Subcutaneous preadipocyte (primary cell): ENCODE results near the gene PAIP1. TPM values are rescaled to one million over a fixed set of nuclear protein-coding genes. Genes with fewer than 3 reads are reported as not detected.

Experiments
- total RNA-seq: library from RNA; depleted of rRNA; stranded (reverse); fragments of >200 nt; gene quantifications from 2 replicates; pipeline ENCODE4 v1.2.3, GENCODE V29; 2012

The PAIP1 gene, protein sequence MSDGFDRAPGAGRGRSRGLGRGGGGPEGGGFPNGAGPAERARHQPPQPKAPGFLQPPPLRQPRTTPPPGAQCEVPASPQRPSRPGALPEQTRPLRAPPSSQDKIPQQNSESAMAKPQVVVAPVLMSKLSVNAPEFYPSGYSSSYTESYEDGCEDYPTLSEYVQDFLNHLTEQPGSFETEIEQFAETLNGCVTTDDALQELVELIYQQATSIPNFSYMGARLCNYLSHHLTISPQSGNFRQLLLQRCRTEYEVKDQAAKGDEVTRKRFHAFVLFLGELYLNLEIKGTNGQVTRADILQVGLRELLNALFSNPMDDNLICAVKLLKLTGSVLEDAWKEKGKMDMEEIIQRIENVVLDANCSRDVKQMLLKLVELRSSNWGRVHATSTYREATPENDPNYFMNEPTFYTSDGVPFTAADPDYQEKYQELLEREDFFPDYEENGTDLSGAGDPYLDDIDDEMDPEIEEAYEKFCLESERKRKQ
- 58.8 and 71.9 TPM in 2 replicates for total RNA-seq

DNA sequence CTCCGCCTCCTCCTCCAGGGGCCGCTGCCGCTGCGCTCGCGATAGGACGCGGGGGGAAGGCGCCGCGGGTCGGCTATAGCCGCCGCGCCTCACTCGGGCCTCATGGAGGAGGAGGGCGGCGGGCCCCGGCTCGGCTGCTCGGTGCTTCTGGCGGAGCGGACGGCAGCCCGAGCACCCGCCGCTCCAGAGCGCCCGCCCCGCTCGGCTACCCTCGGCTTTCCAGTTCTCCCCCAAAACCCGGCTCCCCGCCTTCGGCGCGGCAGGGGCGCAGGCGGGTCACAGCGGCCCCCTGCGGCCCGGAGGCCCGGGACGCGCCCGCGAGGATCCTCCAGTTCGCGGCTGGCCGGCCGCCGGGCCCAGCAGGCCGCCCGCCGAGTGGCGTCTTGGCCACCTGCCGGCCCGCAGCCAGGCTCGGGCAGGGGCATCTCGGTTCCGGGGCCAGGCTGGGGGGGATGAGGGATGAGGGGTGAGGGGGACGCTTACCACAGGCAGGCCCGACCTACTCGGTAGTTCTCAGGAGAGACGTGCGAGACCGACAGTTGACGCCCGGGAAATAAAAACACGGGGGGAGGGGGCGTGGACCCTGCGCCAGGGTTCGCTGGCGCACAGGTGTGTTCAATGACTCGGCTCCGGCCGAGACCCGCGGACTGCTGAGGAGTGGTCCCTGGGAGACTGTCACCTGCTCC lies at the start of gene PAIP1:
PAIP1 (minus strand) TSS at position 221 of the 686 bp plus-strand sequence. CDS start 231 bp downstream, outside the sequence.

DNA sequence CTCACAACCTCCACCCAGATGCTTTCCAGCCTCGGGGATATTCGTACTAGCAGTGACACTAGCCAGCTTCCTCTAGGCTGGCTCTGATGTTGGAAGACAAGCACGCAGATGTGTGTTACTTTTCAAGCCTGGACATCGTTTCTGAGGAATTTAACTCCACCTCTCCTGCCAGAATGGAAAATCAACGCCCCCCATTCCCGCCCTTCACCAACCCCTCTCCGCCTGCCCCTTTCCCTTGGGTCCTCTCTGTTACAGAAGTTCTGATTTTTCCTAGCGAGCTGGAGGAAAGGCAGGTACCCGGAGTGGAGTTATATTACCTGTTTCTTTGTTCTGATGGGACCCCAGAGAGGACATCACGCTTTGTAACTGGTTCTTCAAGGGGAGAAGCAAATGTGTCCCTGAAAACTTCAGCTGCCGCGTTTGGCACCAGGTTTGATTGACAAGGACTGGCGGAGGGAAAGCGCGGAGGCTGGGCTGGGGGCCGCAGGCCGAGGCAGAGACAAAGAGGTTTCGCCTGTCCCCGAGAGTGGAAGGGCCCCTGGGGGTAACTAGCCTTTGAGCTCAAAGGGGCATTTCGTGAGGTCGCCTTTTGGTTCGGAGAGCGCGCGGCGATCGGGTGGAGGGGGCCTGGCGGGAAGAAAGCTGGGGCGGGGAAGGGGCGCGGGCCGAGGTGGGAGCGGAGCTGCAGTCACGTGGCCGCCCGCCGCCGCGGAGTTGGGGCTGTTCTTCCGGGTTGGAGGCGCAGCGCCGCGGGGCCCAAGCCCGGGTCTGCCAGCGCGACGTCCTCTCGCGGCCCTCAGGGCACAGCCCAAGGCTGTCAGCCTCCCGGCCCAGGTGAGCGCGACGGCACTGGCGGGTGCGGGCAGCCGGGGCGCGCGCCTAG lies 45.8 kb upstream of the PAIP1 start, which contains the start of gene NNT:
NNT (plus strand) TSS at position 720 of the 883 bp plus-strand sequence. CDS start 6,016 bp downstream, outside the sequence.

DNA sequence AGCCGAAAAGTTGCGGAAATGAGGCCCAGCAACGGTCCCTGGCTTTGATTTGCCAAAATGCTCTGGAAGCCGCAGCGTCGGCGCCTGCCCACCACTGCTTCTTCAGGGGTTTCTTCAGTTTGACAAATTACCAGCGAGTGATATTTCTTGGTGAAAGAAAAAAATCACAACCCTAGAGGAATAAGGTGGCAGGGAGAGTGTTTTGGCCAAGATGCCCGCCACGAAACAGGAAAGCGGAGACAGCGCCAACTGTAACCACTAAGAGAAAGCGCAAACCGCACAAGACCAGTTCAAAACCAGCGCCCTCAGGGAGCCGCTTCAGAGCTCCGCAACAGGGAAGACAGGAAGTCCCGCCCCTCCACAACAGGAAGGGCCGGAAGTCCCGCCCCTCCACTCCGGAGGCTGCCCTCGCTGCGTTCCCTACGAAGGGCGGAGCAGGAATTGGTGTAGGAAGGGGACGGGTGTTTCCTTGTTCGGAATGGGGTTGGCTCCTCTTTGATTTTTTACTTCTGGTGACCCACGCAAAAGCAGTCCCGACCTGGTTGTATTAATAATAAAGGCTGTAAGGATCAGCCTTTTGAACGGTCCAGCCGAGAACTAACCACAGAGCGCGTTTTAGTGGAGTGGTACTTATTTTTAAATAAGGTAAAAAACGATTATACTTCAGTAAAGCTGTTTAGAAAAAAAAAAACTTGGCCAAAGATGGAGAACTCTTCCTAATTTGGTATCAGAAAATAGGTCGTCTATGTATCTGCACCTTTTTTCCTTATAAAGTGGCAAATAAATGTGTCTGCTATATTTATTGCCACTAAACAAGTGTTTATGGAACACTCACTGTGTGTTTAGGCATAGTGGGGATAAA lies 41.8 kb downstream of the PAIP1 start, which contains the start of gene C5orf34:
C5orf34 (minus strand) TSS at position 333 of the 862 bp plus-strand sequence. CDS start 5,809 bp downstream, outside the sequence.

DNA sequence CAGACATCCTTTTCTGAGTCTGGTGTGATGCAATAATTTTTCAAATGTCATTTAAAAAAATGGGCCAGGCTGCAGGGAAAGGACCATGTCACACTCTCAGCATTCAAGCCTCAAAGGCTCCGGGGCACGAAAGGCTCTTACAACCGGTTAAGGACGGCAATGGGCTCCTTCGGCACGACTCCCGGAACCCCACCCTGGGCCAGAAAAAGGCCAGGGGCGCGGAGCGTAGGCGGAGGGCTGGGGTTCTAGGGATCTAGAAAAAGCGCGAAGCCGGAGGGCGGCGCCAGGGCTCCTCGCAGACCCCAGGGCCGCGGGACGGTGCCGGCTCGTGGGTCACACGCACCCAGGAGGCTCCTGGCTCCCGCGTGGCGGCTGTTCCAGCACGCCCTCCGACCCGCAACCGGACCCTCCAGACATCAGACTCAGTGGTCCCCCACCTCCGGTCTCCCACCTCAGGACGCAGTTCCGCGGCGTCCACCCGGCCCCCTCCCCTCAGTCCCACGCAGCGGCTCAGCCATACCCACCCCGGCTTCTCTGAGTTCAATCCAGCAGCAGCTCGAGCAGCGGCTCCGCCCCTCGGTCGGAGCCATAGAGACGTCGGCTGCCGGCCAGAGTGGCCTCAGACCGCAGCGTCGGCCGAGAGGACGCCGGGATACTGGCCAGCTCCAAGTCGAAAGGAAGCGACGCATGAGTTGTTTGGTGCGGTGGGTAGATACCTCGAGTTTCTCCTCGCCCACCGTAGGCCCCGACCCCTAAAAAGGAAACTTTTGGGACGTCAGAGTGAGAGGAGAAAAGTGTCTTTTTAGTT lies 73.4 kb downstream of the PAIP1 start, which contains the start of gene TMEM267:
TMEM267 (minus strand) TSS at position 568 of the 808 bp plus-strand sequence. CDS start 29,896 bp downstream, outside the sequence.

Other genes starting within 250 kb of the PAIP1 start
- gene HMGCS1, start 243.7 kb downstream of the PAIP1 start, total RNA-seq = 259 and 382 TPM in 2 replicates
- gene CCL28, start 144.7 kb downstream of the PAIP1 start, total RNA-seq = 1.4 and 1.5 TPM in 2 replicates
- 9.2 and 10.0 TPM in 2 replicates for gene TMEM267, start 73.2 kb downstream of the PAIP1 start, total RNA-seq
- gene C5orf34, start 41.9 kb downstream of the PAIP1 start, total RNA-seq = 5.5 and 7.6 TPM in 2 replicates
- 39.3 and 46.1 TPM in 2 replicates for gene NNT, start 46.1 kb upstream of the PAIP1 start, total RNA-seq